ENCODE results near the gene PIBF1. TPM values are rescaled to one million over a fixed set of nuclear protein-coding genes. Genes with fewer than 3 reads are reported as not detected.
"Not testable (repeated sequence)": the region's sequence is repeated elsewhere in the genome, so short reads cannot be mapped to it uniquely, and the experiment has no call there.

PIBF1 gene
- total RNA-seq, 1 donor from 2014 or later, result 44.8 TPM

DNA sequence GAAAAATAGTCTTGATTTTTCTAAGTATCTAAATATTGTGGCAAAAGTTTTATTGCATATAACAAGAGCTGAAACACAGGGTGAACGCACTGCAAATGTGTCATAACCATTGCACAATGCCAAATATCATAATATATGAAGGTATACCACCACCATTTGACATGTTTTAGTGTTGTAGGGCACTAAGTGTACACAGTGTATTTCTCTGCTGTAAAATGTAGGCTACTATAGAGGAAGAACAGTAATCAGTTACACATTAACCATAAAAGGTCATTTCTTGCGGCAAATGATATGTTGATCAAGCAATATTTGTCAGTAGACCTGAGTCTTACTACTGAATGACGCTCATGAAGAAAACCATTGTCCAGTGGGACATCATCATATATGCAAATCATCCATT is 258.6 kb downstream of the PIBF1 start:
- Histone ChIP-seq H3K36me3 (no peaks in the 10 kb centered on the region), H3K4me1 (peaks cover 6% of the 10 kb centered on the region), H3K4me3 (no peak overlapping the region), H3K9ac (no peak overlapping the region), H3F3A (ENCODE audit: low read depth) (no peaks in the 10 kb centered on the region), H2AFZ (replicated peaks) (no peak overlapping the region), H4K20me1 (ENCODE audit: low read depth) (no peaks in the 10 kb centered on the region), H3K9me3 (ENCODE audit: low read depth) (no peaks in the 10 kb centered on the region), H3K4me2 (no peak overlapping the region), H3K27ac (no peak overlapping the region), H3K27me3 (no peaks in the 10 kb centered on the region), H3K79me2 (ENCODE audit: low read depth) (no peaks in the 10 kb centered on the region)
- TF ChIP-seq, protein P1, sequence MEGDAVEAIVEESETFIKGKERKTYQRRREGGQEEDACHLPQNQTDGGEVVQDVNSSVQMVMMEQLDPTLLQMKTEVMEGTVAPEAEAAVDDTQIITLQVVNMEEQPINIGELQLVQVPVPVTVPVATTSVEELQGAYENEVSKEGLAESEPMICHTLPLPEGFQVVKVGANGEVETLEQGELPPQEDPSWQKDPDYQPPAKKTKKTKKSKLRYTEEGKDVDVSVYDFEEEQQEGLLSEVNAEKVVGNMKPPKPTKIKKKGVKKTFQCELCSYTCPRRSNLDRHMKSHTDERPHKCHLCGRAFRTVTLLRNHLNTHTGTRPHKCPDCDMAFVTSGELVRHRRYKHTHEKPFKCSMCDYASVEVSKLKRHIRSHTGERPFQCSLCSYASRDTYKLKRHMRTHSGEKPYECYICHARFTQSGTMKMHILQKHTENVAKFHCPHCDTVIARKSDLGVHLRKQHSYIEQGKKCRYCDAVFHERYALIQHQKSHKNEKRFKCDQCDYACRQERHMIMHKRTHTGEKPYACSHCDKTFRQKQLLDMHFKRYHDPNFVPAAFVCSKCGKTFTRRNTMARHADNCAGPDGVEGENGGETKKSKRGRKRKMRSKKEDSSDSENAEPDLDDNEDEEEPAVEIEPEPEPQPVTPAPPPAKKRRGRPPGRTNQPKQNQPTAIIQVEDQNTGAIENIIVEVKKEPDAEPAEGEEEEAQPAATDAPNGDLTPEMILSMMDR (IDR thresholded peaks at IDR 0.05), result no peak
- no peak for TF ChIP-seq EZH2 (IDR thresholded peaks at IDR 0.05)
- no peak for TF ChIP-seq EZH2phosphoT487 (IDR thresholded peaks at IDR 0.05)
- H3K4me3 Mint-ChIP-seq, result no peak overlapping the region
- peaks cover 2% of the 10 kb centered on the region for H3K27me3 Mint-ChIP-seq (ENCODE audit: insufficient read depth, low read depth)
- no peaks in the 10 kb centered on the region for H3K36me3 Mint-ChIP-seq
- no peak overlapping the region for H3K27ac Mint-ChIP-seq
- no peak for DNase-seq (ENCODE audit: low spot score)
- H3K9me3 Mint-ChIP-seq, result no peaks in the 10 kb centered on the region
- no peaks in the 10 kb centered on the region for H3K4me1 Mint-ChIP-seq

DNA sequence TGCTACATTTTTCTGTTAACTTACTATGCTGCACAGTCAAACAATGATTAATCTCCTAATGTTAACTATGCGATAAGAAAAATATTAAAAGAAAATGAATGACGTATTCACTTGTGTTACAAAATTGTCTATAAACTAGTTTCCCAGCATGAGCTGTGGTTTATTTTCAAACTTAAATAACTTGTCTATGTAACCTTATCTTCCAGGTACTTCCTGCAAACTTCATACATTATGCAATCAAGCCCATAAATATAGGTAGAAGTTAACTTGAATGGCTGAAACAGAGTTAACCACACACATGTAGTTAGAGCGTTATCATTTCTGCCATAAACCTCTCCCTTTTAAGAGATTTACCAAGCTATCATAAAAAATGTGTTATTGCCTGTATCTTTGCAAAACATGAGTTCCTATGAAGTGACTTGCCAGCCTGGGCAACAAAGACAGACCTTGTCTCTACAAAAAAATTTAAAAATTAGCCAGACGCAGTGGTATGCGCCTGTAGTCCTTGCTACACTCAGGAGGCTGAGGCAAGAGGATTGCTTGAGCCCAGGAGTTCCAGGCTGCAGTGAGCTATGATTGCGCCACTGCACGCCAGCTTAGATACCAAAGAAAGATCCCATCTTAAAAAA is 259.1 kb downstream of the PIBF1 start:
- no peak overlapping the region for H2AFZ ChIP-seq (replicated peaks)
- H3K4me1 ChIP-seq, result peaks cover 6% of the 10 kb centered on the region
- no peaks in the 10 kb centered on the region for H3F3A ChIP-seq (ENCODE audit: low read depth)
- H3K4me1 Mint-ChIP-seq, result no peaks in the 10 kb centered on the region
- no peaks in the 10 kb centered on the region for H4K20me1 ChIP-seq (ENCODE audit: low read depth)
- H3K4me3 ChIP-seq, result no peak overlapping the region
- no peak overlapping the region for H3K27ac Mint-ChIP-seq
- H3K9ac ChIP-seq, result no peak overlapping the region
- H3K9me3 ChIP-seq (ENCODE audit: low read depth), result no peaks in the 10 kb centered on the region
- H3K79me2 ChIP-seq (ENCODE audit: low read depth), result no peaks in the 10 kb centered on the region
- TF ChIP-seq, protein P1 (IDR thresholded peaks at IDR 0.05), result no peak
- TF ChIP-seq EZH2 (IDR thresholded peaks at IDR 0.05) (no peak), EZH2phosphoT487 (IDR thresholded peaks at IDR 0.05) (no peak)
- peaks cover 4% of the 10 kb centered on the region for H3K27me3 Mint-ChIP-seq (ENCODE audit: insufficient read depth, low read depth)
- H3K4me2 ChIP-seq, result no peak overlapping the region
- no peak for DNase-seq (ENCODE audit: low spot score)
- no peaks in the 10 kb centered on the region for H3K36me3 Mint-ChIP-seq
- no peaks in the 10 kb centered on the region for H3K9me3 Mint-ChIP-seq
- H3K4me3 Mint-ChIP-seq, result no peak overlapping the region
- H3K27me3 ChIP-seq, result no peaks in the 10 kb centered on the region
- H3K27ac ChIP-seq, result no peak overlapping the region
- no peaks in the 10 kb centered on the region for H3K36me3 ChIP-seq

DNA sequence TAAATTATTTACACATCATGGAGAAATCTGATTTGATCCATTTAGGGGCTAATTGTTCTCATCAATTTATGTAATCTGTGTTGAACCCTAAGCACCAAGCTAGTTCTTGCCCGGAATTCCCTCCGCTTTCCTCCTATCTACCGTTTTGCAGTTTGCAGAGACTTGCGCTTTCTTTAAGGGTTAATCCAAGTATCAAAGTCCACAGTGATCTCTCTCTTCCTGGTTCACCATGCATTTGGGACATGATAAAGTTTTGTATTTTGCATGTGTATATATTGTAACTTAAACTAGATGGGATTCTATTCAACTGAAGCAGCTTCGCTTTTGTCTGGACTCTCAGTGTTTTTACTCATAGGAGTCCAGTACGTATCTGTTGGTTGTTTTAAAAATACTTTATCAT is 263.1 kb downstream of the PIBF1 start:
- H3K36me3 ChIP-seq, result no peaks in the 10 kb centered on the region
- Mint-ChIP-seq H3K4me1 (no peaks in the 10 kb centered on the region), H3K9me3 (no peaks in the 10 kb centered on the region), H3K27ac (no peak overlapping the region), H3K27me3 (ENCODE audit: insufficient read depth, low read depth) (peaks cover 2% of the 10 kb centered on the region), H3K4me3 (no peak overlapping the region), H3K36me3 (no peaks in the 10 kb centered on the region)
- no peak overlapping the region for H3K27ac ChIP-seq
- no peaks in the 10 kb centered on the region for H3F3A ChIP-seq (ENCODE audit: low read depth)
- no peaks in the 10 kb centered on the region for H3K79me2 ChIP-seq (ENCODE audit: low read depth)
- DNase-seq (ENCODE audit: low spot score), result no peak
- no peak overlapping the region for H3K4me3 ChIP-seq
- H3K27me3 ChIP-seq, result no peaks in the 10 kb centered on the region
- H3K4me1 ChIP-seq, result no peaks in the 10 kb centered on the region
- no peak overlapping the region for H2AFZ ChIP-seq (replicated peaks)
- H3K4me2 ChIP-seq, result no peak overlapping the region
- H4K20me1 ChIP-seq (ENCODE audit: low read depth), result no peaks in the 10 kb centered on the region
- no peak overlapping the region for H3K9ac ChIP-seq
- no peak for TF ChIP-seq EZH2 (IDR thresholded peaks at IDR 0.05)
- TF ChIP-seq EZH2phosphoT487 (IDR thresholded peaks at IDR 0.05), result no peak
- TF ChIP-seq, protein P1 (IDR thresholded peaks at IDR 0.05), result no peak
- H3K9me3 ChIP-seq (ENCODE audit: low read depth), result no peaks in the 10 kb centered on the region

DNA sequence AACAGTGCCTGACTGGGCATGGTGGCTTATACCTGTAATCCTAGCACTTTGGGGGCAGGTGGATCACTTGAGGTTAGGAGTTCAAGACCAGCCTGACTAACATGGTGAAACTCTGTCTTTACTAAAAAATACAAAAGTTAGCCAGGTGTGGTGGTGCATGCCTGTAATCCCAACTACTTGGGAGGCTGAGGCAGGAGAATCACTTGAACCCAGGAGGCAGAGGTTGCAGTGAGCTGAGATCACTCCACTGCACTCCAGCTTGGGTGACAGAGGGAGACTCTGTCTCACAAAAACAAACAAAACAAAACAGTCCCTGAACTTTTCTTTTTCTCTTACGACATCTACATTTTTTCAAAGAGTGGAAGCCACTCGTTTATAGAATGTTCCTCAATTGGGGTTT is 266.7 kb downstream of the PIBF1 start:
- H3K4me3 ChIP-seq; DNase-seq (ENCODE audit: low spot score); H3K27ac ChIP-seq; H2AFZ ChIP-seq (replicated peaks); H3K27ac Mint-ChIP-seq; H3K9me3 ChIP-seq (ENCODE audit: low read depth); H3K4me1 ChIP-seq; H3K36me3 ChIP-seq; H3K4me2 ChIP-seq; H3K9ac ChIP-seq; H3K27me3 ChIP-seq; H3K27me3 Mint-ChIP-seq (ENCODE audit: insufficient read depth, low read depth); H3K36me3 Mint-ChIP-seq; H3K79me2 ChIP-seq (ENCODE audit: low read depth); H4K20me1 ChIP-seq (ENCODE audit: low read depth); H3K9me3 Mint-ChIP-seq; H3K4me3 Mint-ChIP-seq; H3F3A ChIP-seq (ENCODE audit: low read depth); H3K4me1 Mint-ChIP-seq: not testable (repeated sequence)
